Loucy (cell line): ENCODE data around the gene ARHGAP6.

Experiments
- EZH2phosphoT487 ChIP-seq: fragments of 200-600 bp; IDR thresholded peaks from 2 replicates; pipeline ENCODE4 v1.6.1; 2018; ENCODE audit warnings: antibody characterized with exemption, mild to moderate bottlenecking, moderate library complexity, borderline replicate concordance
- TF ChIP-seq, protein P1 (sequence below): fragments of 200-600 bp; sonication (generic); conservative IDR thresholded peaks from 2 replicates; pipeline ENCODE4 v1.5.1; 2014; ENCODE audit warnings: mild to moderate bottlenecking, antibody characterized with exemption, low read length

DNA sequence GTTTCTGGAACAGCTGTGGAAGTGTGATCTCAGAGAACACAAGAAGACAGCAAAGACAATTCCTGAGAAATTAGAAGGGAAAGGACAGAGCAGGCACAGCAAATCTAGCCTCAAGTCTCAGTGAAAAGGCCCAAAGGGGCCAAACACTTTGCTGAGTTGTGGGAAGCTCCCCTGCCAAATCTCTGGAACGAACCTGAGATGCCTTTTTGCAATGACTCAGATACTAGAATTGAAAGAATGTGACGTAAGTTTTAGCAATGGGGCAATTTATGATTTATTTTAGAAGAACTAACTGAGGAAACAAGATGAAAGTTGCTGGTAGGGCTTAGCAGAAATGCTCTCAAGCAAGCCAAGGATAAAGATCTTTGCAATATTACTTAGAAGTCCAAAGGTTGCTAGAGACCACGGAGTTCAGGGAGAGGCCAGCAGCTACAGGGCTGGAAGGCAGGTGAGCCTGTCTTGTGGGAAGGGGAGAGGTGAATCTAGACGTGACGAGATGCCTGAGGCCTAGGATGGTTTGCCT is 279.7 kb downstream of the ARHGAP6 start:
- TF ChIP-seq, protein P1, sequence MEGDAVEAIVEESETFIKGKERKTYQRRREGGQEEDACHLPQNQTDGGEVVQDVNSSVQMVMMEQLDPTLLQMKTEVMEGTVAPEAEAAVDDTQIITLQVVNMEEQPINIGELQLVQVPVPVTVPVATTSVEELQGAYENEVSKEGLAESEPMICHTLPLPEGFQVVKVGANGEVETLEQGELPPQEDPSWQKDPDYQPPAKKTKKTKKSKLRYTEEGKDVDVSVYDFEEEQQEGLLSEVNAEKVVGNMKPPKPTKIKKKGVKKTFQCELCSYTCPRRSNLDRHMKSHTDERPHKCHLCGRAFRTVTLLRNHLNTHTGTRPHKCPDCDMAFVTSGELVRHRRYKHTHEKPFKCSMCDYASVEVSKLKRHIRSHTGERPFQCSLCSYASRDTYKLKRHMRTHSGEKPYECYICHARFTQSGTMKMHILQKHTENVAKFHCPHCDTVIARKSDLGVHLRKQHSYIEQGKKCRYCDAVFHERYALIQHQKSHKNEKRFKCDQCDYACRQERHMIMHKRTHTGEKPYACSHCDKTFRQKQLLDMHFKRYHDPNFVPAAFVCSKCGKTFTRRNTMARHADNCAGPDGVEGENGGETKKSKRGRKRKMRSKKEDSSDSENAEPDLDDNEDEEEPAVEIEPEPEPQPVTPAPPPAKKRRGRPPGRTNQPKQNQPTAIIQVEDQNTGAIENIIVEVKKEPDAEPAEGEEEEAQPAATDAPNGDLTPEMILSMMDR, result no peak
- no peak for TF ChIP-seq EZH2phosphoT487
